Lower leg skin (tissue), 3 donors: Measurements from ENCODE around the gene SELPLG.

ENCODE experiments used
- CTCF ChIP-seq, 3 donors: fragments of 450-650 bp; IDR thresholded peaks; one replicate each; pipeline ENCODE4 v1.5.1; 2016; ENCODE audit warnings: antibody characterized with exemption in 3 of 3, mild to moderate bottlenecking in 3 of 3, moderate library complexity in 2 of 3
- POLR2A ChIP-seq, 2 donors: fragments of 450-650 bp; IDR thresholded peaks; one replicate each; pipeline ENCODE4 v1.6.1; 2016 to 2017; ENCODE audit warnings: antibody characterized with exemption in 2 of 2, mild to moderate bottlenecking in 1 of 2, moderate library complexity in 1 of 2

- no peak for TF ChIP-seq POLR2A (IDR thresholded peaks at IDR 0.05)
- no peak for TF ChIP-seq CTCF (IDR thresholded peaks at IDR 0.05)
Observed at GRCh38 chr12:108612788-108613282, 20.9 kb downstream of the SELPLG start.
